NCI-H2107 (cell line): ENCODE measurements around the gene PRDM11.
A peak's percentile ranks its signal among the peaks of the same experiment; 100 is the strongest.
"Not testable (repeated sequence)": the region's sequence is repeated elsewhere in the genome, so short reads cannot be mapped to it uniquely, and the experiment has no call there.

ENCODE experiments used
- DNase-seq: peaks from one replicate; lab custom pipeline; 2025; lab: John Stamatoyannopoulos, UW

The PRDM11 gene

GRCh38 chr11:45146072-45147016, at the start of gene PRDM11:
PRDM11 (plus strand) TSS chr11:45146639; CDS start chr11:45181767, 35,128 bp downstream.
- no peak for DNase-seq

GRCh38 chr11:45097721-45098493, 48.5 kb upstream of the PRDM11 start:
- DNase-seq: no peak

GRCh38 chr11:45098929-45099328, 47.5 kb upstream of the PRDM11 start:
- no peak for DNase-seq

- DNase-seq: no peak
These were observed 46.1 kb upstream of the PRDM11 start for GRCh38 chr11:45100339-45100738.

- no peak for DNase-seq
These were observed 44.1 kb upstream of the PRDM11 start for GRCh38 chr11:45102361-45102809.

- no peak for DNase-seq
These were observed 43.4 kb upstream of the PRDM11 start for GRCh38 chr11:45102810-45103621.

GRCh38 chr11:45104006-45104789, 42.2 kb upstream of the PRDM11 start:
- no peak for DNase-seq

- DNase-seq: no peak
These were observed 41.7 kb upstream of the PRDM11 start for GRCh38 chr11:45104790-45105084.

GRCh38 chr11:45105233-45105983, 41.0 kb upstream of the PRDM11 start:
- peak; percentile 57 for DNase-seq

- no peak for DNase-seq
These were observed 40.5 kb upstream of the PRDM11 start for GRCh38 chr11:45105984-45106375.

GRCh38 chr11:45106440-45106839, 40.0 kb upstream of the PRDM11 start:
- no peak for DNase-seq

GRCh38 chr11:45107029-45107428, 39.4 kb upstream of the PRDM11 start:
- no peak for DNase-seq

- DNase-seq: no peak
These were observed 38.1 kb upstream of the PRDM11 start for GRCh38 chr11:45108070-45109064.

GRCh38 chr11:45109400-45109799, 37.0 kb upstream of the PRDM11 start:
- no peak for DNase-seq

GRCh38 chr11:45110562-45110961, 35.9 kb upstream of the PRDM11 start:
- peak; percentile 64 for DNase-seq

- DNase-seq: no peak
These were observed 32.6 kb upstream of the PRDM11 start for GRCh38 chr11:45113807-45114206.

GRCh38 chr11:45127836-45128235, 18.6 kb upstream of the PRDM11 start:
- DNase-seq: not testable (repeated sequence)

- DNase-seq: no peak
These were observed 12.6 kb upstream of the PRDM11 start for GRCh38 chr11:45133878-45134277.

- no peak for DNase-seq
These were observed 5.3 kb upstream of the PRDM11 start for GRCh38 chr11:45141171-45141570.
